HUES48 (cell line): ENCODE data around the gene POTEH.
"Not testable (repeated sequence)": the region's sequence is repeated elsewhere in the genome, so short reads cannot be mapped to it uniquely, and the experiment has no call there.

ENCODE experiments used
- H3K27ac ChIP-seq: one replicate; pipeline ENCODE4 v1.7.0; 2013; ENCODE audit warnings: low read depth, low read length, inconsistent platforms
- H3K27me3 ChIP-seq: 2 replicates; pipeline ENCODE4 v1.6.1; 2013; ENCODE audit warnings: mild to moderate bottlenecking, low read length; ENCODE audit not compliant: control insufficient read depth, insufficient read depth
- H3K36me3 ChIP-seq: 2 replicates; pipeline ENCODE4 v1.6.1; 2013; ENCODE audit warnings: low read length; ENCODE audit not compliant: control insufficient read depth, insufficient read depth
- H3K4me1 ChIP-seq: 2 replicates; pipeline ENCODE4 v1.6.1; 2013; ENCODE audit warnings: mild to moderate bottlenecking, low read length; ENCODE audit not compliant: control insufficient read depth, insufficient read depth
- H3K4me3 ChIP-seq: 2 replicates; pipeline ENCODE4 v1.5.1; 2013; ENCODE audit warnings: mild to moderate bottlenecking, low read depth, low read length
- H3K9ac ChIP-seq: 2 replicates; pipeline ENCODE4 v1.6.1; 2013; ENCODE audit warnings: mild to moderate bottlenecking, low read depth, low read length, moderate library complexity
- H3K9me3 ChIP-seq: 2 replicates; pipeline ENCODE4 v1.6.1; 2013; ENCODE audit warnings: low read length; ENCODE audit not compliant: control insufficient read depth, insufficient read depth

Gene POTEH

GRCh38 chr22:15689749-15690125 is at the start of gene POTEH:
TSS of gene POTEH (plus strand) at chr22:15690026. CDS start at chr22:15690078, 52 bp downstream.
- H3K27ac ChIP-seq, H3K4me1 ChIP-seq, H3K27me3 ChIP-seq, H3K9ac ChIP-seq, H3K4me3 ChIP-seq, H3K36me3 ChIP-seq: not testable (repeated sequence)
- H3K9me3 ChIP-seq, result peaks cover 10% of the 10 kb centered on the region

GRCh38 chr22:15642288-15642861 is 47.5 kb upstream of the POTEH start:
- not testable (repeated sequence) for H3K36me3 ChIP-seq, H3K27me3 ChIP-seq, H3K4me1 ChIP-seq, H3K9me3 ChIP-seq, H3K27ac ChIP-seq, H3K4me3 ChIP-seq, H3K9ac ChIP-seq

- H3K9ac ChIP-seq, H3K36me3 ChIP-seq, H3K27ac ChIP-seq, H3K4me3 ChIP-seq, H3K27me3 ChIP-seq, H3K4me1 ChIP-seq, H3K9me3 ChIP-seq: not testable (repeated sequence)
Observed at GRCh38 chr22:15651954-15652353, 37.9 kb upstream of the POTEH start.

- not testable (repeated sequence) for H3K9me3 ChIP-seq, H3K27ac ChIP-seq, H3K4me3 ChIP-seq, H3K9ac ChIP-seq, H3K27me3 ChIP-seq, H3K4me1 ChIP-seq, H3K36me3 ChIP-seq
Observed at GRCh38 chr22:15652738-15653137, 37.1 kb upstream of the POTEH start.

GRCh38 chr22:15653241-15653640 is 36.6 kb upstream of the POTEH start:
- not testable (repeated sequence) for H3K27me3 ChIP-seq, H3K4me3 ChIP-seq, H3K36me3 ChIP-seq, H3K27ac ChIP-seq, H3K9me3 ChIP-seq, H3K4me1 ChIP-seq, H3K9ac ChIP-seq

DNA sequence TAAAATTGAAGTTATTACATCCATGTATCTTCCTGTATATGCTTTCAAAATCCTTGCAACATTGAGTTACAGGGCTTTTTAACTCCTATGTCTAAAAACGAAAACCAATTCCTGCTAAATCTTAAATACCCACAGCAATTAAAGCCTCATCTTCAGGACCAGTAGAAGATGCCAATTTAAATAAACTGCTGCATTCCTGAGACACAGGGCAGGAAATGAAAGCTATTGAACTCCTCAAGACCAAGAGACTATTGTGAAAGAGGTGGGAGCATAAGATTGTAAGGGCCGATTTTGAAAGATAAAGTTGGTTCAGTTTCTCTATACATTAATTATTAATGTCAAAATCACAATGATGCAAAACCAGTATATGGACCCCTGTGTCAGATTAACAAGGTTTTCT is 28.7 kb upstream of the POTEH start:
- not testable (repeated sequence) for H3K9ac ChIP-seq, H3K27ac ChIP-seq, H3K27me3 ChIP-seq, H3K4me3 ChIP-seq, H3K9me3 ChIP-seq, H3K4me1 ChIP-seq, H3K36me3 ChIP-seq

- not testable (repeated sequence) for H3K36me3 ChIP-seq, H3K9me3 ChIP-seq, H3K27ac ChIP-seq, H3K4me3 ChIP-seq, H3K27me3 ChIP-seq, H3K4me1 ChIP-seq, H3K9ac ChIP-seq
Observed at GRCh38 chr22:15664682-15665081, 25.1 kb upstream of the POTEH start.

GRCh38 chr22:15665478-15665877 is 24.3 kb upstream of the POTEH start:
- H3K9me3 ChIP-seq, result peaks cover 12% of the 10 kb centered on the region
- not testable (repeated sequence) for H3K27ac ChIP-seq, H3K36me3 ChIP-seq, H3K27me3 ChIP-seq, H3K9ac ChIP-seq, H3K4me3 ChIP-seq, H3K4me1 ChIP-seq

- not testable (repeated sequence) for H3K4me1 ChIP-seq, H3K9me3 ChIP-seq, H3K27ac ChIP-seq, H3K9ac ChIP-seq, H3K36me3 ChIP-seq, H3K27me3 ChIP-seq, H3K4me3 ChIP-seq
Observed at GRCh38 chr22:15669430-15669829, 20.4 kb upstream of the POTEH start.

GRCh38 chr22:15679702-15680101 is 10.1 kb upstream of the POTEH start:
- not testable (repeated sequence) for H3K9ac ChIP-seq, H3K4me3 ChIP-seq, H3K4me1 ChIP-seq, H3K27me3 ChIP-seq, H3K36me3 ChIP-seq, H3K27ac ChIP-seq, H3K9me3 ChIP-seq

- H3K9ac ChIP-seq, H3K27me3 ChIP-seq, H3K27ac ChIP-seq, H3K4me3 ChIP-seq, H3K36me3 ChIP-seq, H3K4me1 ChIP-seq, H3K9me3 ChIP-seq: not testable (repeated sequence)
Observed at GRCh38 chr22:15684115-15684514, 5.7 kb upstream of the POTEH start.

DNA sequence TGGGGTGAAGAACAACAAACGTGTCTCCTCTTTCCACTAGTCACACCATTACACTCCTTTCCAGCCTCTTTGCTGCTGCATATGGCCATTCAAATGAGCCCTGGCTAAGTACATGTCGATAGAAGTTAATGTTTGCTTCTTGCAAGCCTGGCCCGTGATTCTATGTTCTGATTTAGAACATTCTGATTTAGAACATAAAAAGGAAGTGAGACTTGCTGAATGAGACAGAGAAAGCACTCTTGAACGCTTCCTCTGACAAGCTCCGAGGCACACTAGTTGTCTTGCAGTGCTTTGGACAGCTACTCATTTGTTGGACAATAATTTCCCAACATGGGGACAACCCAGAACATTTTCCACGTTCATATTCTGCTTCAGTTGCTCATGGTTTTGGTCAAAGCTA is 5.1 kb upstream of the POTEH start:
- H3K4me3 ChIP-seq, result not testable (repeated sequence)

More for the DNA sequence above, 5.1 kb upstream of the POTEH start:
- H3K4me1 ChIP-seq, H3K27ac ChIP-seq, H3K27me3 ChIP-seq, H3K9ac ChIP-seq, H3K36me3 ChIP-seq, H3K9me3 ChIP-seq: not testable (repeated sequence)
